ENCODE measurements around the gene PLPP1. TPM values are rescaled to one million over a fixed set of nuclear protein-coding genes. Genes with fewer than 3 reads are reported as not detected.

The PLPP1 gene
- total and polyA plus RNA-seq, 4 experiments from 2014 or later: 6.1 to 12.4 (median 8.6) TPM

- peaks cover 0 to 1% of the 10 kb centered on the region in 2 donors for H3K36me3 Mint-ChIP-seq
- CTCF ChIA-PET (ENCODE audit: partially characterized antibody): no interaction called here
- peak overlapping the region; percentile 90 to 96 (median 93) for H3K4me3 Mint-ChIP-seq
- Histone ChIP-seq H3K36me3 (ENCODE audit: insufficient read depth, low read length) (no peaks in the 10 kb centered on the region), H3K9me3 (ENCODE audit: control insufficient read depth in 1 of 2, low read length in 2 of 2) (no peaks in the 10 kb centered on the region), H3K27ac (ENCODE audit: low read depth, low read length) (peak overlapping the region; percentile 73), H3K4me1 (ENCODE audit: insufficient read depth, low read length) (peaks cover 36% of the 10 kb centered on the region), H3K4me3 (ENCODE audit: low read length in 2 of 2) (peak overlapping the region; percentile 44 to 80), H3K27me3 (ENCODE audit: insufficient read depth, low read length) (no peaks in the 10 kb centered on the region)
- peaks cover 0 to 1% (median 0%) of the 10 kb centered on the region in 8 donors for H3K9me3 Mint-ChIP-seq
- no peak for DNase-seq
- H3K4me1 Mint-ChIP-seq: peaks cover 24 to 33% (median 28%) of the 10 kb centered on the region in 4 donors
- POLR2A ChIA-PET (ENCODE audit: partially characterized antibody): interaction anchor here (0.6 to 1.6 kb wide), 2 partner anchors 228 to 495 kb away, joined by 3 to 4 read pairs; partner anchors contain the start of genes DHX29 and MTREX
- H3K27me3 Mint-ChIP-seq: no peaks in the 10 kb centered on the region
- intact Hi-C loops (cut with micrococcal nuclease): loop anchor here (2.0 to 5.0 kb wide), 2 partner anchors 177 to 363 kb away; partner anchors contain the start of genes CDC20B and SLC38A9
- peak overlapping the region; percentile 89 to 95 (median 93) for H3K27ac Mint-ChIP-seq
Measured at GRCh38 chr5:55535199-55535905, 588 bp upstream of the PLPP1 start.

- Histone ChIP-seq H3K4me1 (ENCODE audit: insufficient read depth, low read length) (peaks cover 26% of the 10 kb centered on the region), H3K27ac (ENCODE audit: low read depth, low read length) (peak overlapping the region; percentile 73), H3K27me3 (ENCODE audit: insufficient read depth, low read length) (no peaks in the 10 kb centered on the region), H3K4me3 (ENCODE audit: low read length in 2 of 2) (peak overlapping the region; percentile 2 to 80), H3K9me3 (ENCODE audit: control insufficient read depth in 1 of 2, low read length in 2 of 2) (no peaks in the 10 kb centered on the region), H3K36me3 (ENCODE audit: insufficient read depth, low read length) (no peaks in the 10 kb centered on the region)
- Mint-ChIP-seq H3K27me3 (no peaks in the 10 kb centered on the region), H3K36me3 (peaks cover 0 to 1% of the 10 kb centered on the region in 2 donors), H3K9me3 (peaks cover 0 to under 1% (median 0%) of the 10 kb centered on the region in 8 donors), H3K4me1 (peaks cover 19 to 24% (median 21%) of the 10 kb centered on the region in 4 donors), H3K4me3 (peak overlapping the region; percentile 92 to 97 (median 94)), H3K27ac (peak overlapping the region; percentile 45 to 96 (median 90))
- intact Hi-C loops (cut with micrococcal nuclease): loop anchor here (2.0 kb wide), 1 partner anchor 179 kb away; the partner anchor contains the start of gene SLC38A9
- POLR2A ChIA-PET (ENCODE audit: partially characterized antibody): interaction anchor here (1.6 kb wide), 1 partner anchor 226 kb away, joined by 4 read pairs; the partner anchor contains the start of genes DHX29 and MTREX
- DNase-seq: no peak
- CTCF ChIA-PET (ENCODE audit: partially characterized antibody): no interaction called here
Measured at GRCh38 chr5:55533521-55534435, 986 bp downstream of the PLPP1 start.

- H3K4me3 Mint-ChIP-seq: no peak overlapping the region
- no peak overlapping the region for H3K27ac Mint-ChIP-seq
- CTCF ChIA-PET (ENCODE audit: partially characterized antibody): no interaction called here
Measured at GRCh38 chr5:55530669-55531068, 4.1 kb downstream of the PLPP1 start.

GRCh38 chr5:55524816-55525215, 9.9 kb downstream of the PLPP1 start:
- H3K27me3 Mint-ChIP-seq: no peaks in the 10 kb centered on the region
- H3K4me1 Mint-ChIP-seq: peaks cover 0 to 7% (median 2%) of the 10 kb centered on the region in 4 donors
- no peaks in the 10 kb centered on the region for H3K36me3 ChIP-seq (ENCODE audit: insufficient read depth, low read length)
- H3K4me3 Mint-ChIP-seq: no peak overlapping the region
- intact Hi-C loops (cut with micrococcal nuclease): no loop called here
- no peak overlapping the region for H3K27ac Mint-ChIP-seq
- H3K4me3 ChIP-seq (ENCODE audit: low read length in 2 of 2): no peak overlapping the region
- H3K4me1 ChIP-seq (ENCODE audit: insufficient read depth, low read length): no peaks in the 10 kb centered on the region
- POLR2A ChIA-PET (ENCODE audit: partially characterized antibody): no interaction called here
- no peaks in the 10 kb centered on the region for H3K9me3 Mint-ChIP-seq
- H3K36me3 Mint-ChIP-seq: peaks cover 0 to 3% of the 10 kb centered on the region in 2 donors
- H3K27me3 ChIP-seq (ENCODE audit: insufficient read depth, low read length): no peaks in the 10 kb centered on the region
- H3K27ac ChIP-seq (ENCODE audit: low read depth, low read length): no peak overlapping the region
- CTCF ChIA-PET (ENCODE audit: partially characterized antibody): no interaction called here
- no peaks in the 10 kb centered on the region for H3K9me3 ChIP-seq (ENCODE audit: control insufficient read depth in 1 of 2, low read length in 2 of 2)
- DNase-seq: no peak

More at GRCh38 chr5:55530669-55531068, 4.1 kb downstream of the PLPP1 start:
- Histone ChIP-seq H3K27ac (ENCODE audit: low read depth, low read length) (no peak overlapping the region), H3K36me3 (ENCODE audit: insufficient read depth, low read length) (no peaks in the 10 kb centered on the region), H3K27me3 (ENCODE audit: insufficient read depth, low read length) (no peaks in the 10 kb centered on the region), H3K9me3 (ENCODE audit: control insufficient read depth in 1 of 2, low read length in 2 of 2) (no peaks in the 10 kb centered on the region), H3K4me3 (ENCODE audit: low read length in 2 of 2) (no peak overlapping the region), H3K4me1 (ENCODE audit: insufficient read depth, low read length) (peaks cover 19% of the 10 kb centered on the region)
- no peaks in the 10 kb centered on the region for H3K27me3 Mint-ChIP-seq
- peaks cover 15 to 17% (median 16%) of the 10 kb centered on the region in 4 donors for H3K4me1 Mint-ChIP-seq
- H3K9me3 Mint-ChIP-seq: no peaks in the 10 kb centered on the region
- no peak for DNase-seq
- POLR2A ChIA-PET (ENCODE audit: partially characterized antibody): no interaction called here
- peaks cover under 1 to 1% of the 10 kb centered on the region in 2 donors for H3K36me3 Mint-ChIP-seq
- intact Hi-C loops (cut with micrococcal nuclease): no loop called here

GRCh38 chr5:55523293-55523692, 11.5 kb downstream of the PLPP1 start:
- H3K4me1 Mint-ChIP-seq: peaks cover 0 to 7% (median 4%) of the 10 kb centered on the region in 4 donors
- Histone ChIP-seq H3K4me1 (ENCODE audit: insufficient read depth, low read length) (no peaks in the 10 kb centered on the region), H3K4me3 (ENCODE audit: low read length in 2 of 2) (no peak overlapping the region), H3K36me3 (ENCODE audit: insufficient read depth, low read length) (no peaks in the 10 kb centered on the region), H3K27ac (ENCODE audit: low read depth, low read length) (no peak overlapping the region), H3K9me3 (ENCODE audit: control insufficient read depth in 1 of 2, low read length in 2 of 2) (no peaks in the 10 kb centered on the region), H3K27me3 (ENCODE audit: insufficient read depth, low read length) (no peaks in the 10 kb centered on the region)
- no peak overlapping the region for H3K4me3 Mint-ChIP-seq
- H3K36me3 Mint-ChIP-seq: peaks cover 1 to 3% of the 10 kb centered on the region in 2 donors
- intact Hi-C loops (cut with micrococcal nuclease): no loop called here
- ChIA-PET POLR2A (ENCODE audit: partially characterized antibody) (no interaction called here), CTCF (ENCODE audit: partially characterized antibody) (no interaction called here)
- DNase-seq: no peak
- H3K9me3 Mint-ChIP-seq: no peaks in the 10 kb centered on the region
- H3K27me3 Mint-ChIP-seq: no peaks in the 10 kb centered on the region
- no peak overlapping the region for H3K27ac Mint-ChIP-seq

GRCh38 chr5:55521881-55522280, 12.9 kb downstream of the PLPP1 start:
- Mint-ChIP-seq H3K4me1 (peaks cover 0 to 7% (median 4%) of the 10 kb centered on the region in 4 donors), H3K27ac (no peak overlapping the region), H3K27me3 (no peaks in the 10 kb centered on the region), H3K4me3 (no peak overlapping the region), H3K9me3 (no peaks in the 10 kb centered on the region), H3K36me3 (peaks cover 1 to 3% of the 10 kb centered on the region in 2 donors)
- Histone ChIP-seq H3K9me3 (ENCODE audit: control insufficient read depth in 1 of 2, low read length in 2 of 2) (no peaks in the 10 kb centered on the region), H3K4me3 (ENCODE audit: low read length in 2 of 2) (no peak overlapping the region), H3K4me1 (ENCODE audit: insufficient read depth, low read length) (no peaks in the 10 kb centered on the region), H3K27me3 (ENCODE audit: insufficient read depth, low read length) (no peaks in the 10 kb centered on the region), H3K27ac (ENCODE audit: low read depth, low read length) (no peak overlapping the region), H3K36me3 (ENCODE audit: insufficient read depth, low read length) (no peaks in the 10 kb centered on the region)
- intact Hi-C loops (cut with micrococcal nuclease): no loop called here
- DNase-seq: no peak
- POLR2A ChIA-PET (ENCODE audit: partially characterized antibody): no interaction called here
- CTCF ChIA-PET (ENCODE audit: partially characterized antibody): no interaction called here

Data from CD4-positive, alpha-beta memory T cell (primary cell).